Keratinocyte (primary cell): Measurements from ENCODE around the gene GRPEL2. TPM values are rescaled to one million over a fixed set of nuclear protein-coding genes. Genes with fewer than 3 reads are reported as not detected.

Experiments used
- DNase-seq: peaks from one replicate; pipeline ENCODE4 v3.0.0-alpha.2; 2011; ENCODE audit warnings: low read depth, missing footprints, low spot score
- FAIRE-seq: peaks from 2 replicates; lab custom pipeline; 2011; peaks lifted over from hg19 to GRCh38; lab: Jason Lieb, UNC
- H2AFZ ChIP-seq: 2 replicates; pipeline ENCODE4 v1.6.0; 2012; ENCODE audit warnings: low read length, control low read depth, inconsistent platforms; ENCODE audit not compliant: control insufficient read depth
- H3K27ac ChIP-seq: 2 replicates; pipeline ENCODE4 v1.5.1; 2011; ENCODE audit warnings: low read length; ENCODE audit not compliant: control insufficient read depth, insufficient read depth
- H3K27me3 ChIP-seq: 3 replicates; pipeline ENCODE4 v1.6.0; 2011; ENCODE audit warnings: low read length; ENCODE audit not compliant: control insufficient read depth, insufficient read depth; ENCODE audit errors: extremely low read depth
- H3K36me3 ChIP-seq, 2 experiments: 2 replicates in 1 of 2; 3 replicates in 1 of 2; pipeline ENCODE4 v1.5.1; 2011; ENCODE audit warnings: low read length in 2 of 2, mild to moderate bottlenecking in 1 of 2; ENCODE audit not compliant: control insufficient read depth in 2 of 2, insufficient read depth in 2 of 2; ENCODE audit errors: extremely low read depth in 1 of 2
- H3K4me1 ChIP-seq: 3 replicates; pipeline ENCODE4 v1.5.1; 2011; ENCODE audit warnings: low read length; ENCODE audit not compliant: control insufficient read depth, insufficient read depth; ENCODE audit errors: extremely low read depth
- H3K4me2 ChIP-seq: 3 replicates; pipeline ENCODE4 v1.6.0; 2011; ENCODE audit warnings: low read depth, low read length; ENCODE audit not compliant: control insufficient read depth, insufficient read depth; ENCODE audit errors: extremely low read depth
- H3K4me3 ChIP-seq, 3 experiments: fragments of 200-600 bp in 1 of 3; sonication (generic) in 1 of 3; 2 replicates in 2 of 3; 3 replicates in 1 of 3; pipeline ENCODE4 v1.5.1; 2011 to 2016; ENCODE audit warnings: low read length in 3 of 3, mild to moderate bottlenecking in 3 of 3, control low read depth in 2 of 3, inconsistent platforms in 1 of 3, low read depth in 1 of 3, mixed read lengths in 1 of 3, mixed run types in 1 of 3, moderate library complexity in 1 of 3; ENCODE audit not compliant: control insufficient read depth in 2 of 3, insufficient read depth in 2 of 3; ENCODE audit errors: extremely low read depth in 1 of 3
- H3K79me2 ChIP-seq: 2 replicates; pipeline ENCODE4 v1.6.0; 2012; ENCODE audit warnings: low read length; ENCODE audit not compliant: control insufficient read depth, insufficient read depth
- H3K9ac ChIP-seq: 3 replicates; pipeline ENCODE4 v1.6.0; 2011; ENCODE audit warnings: low read length; ENCODE audit not compliant: control insufficient read depth, insufficient read depth; ENCODE audit errors: extremely low read depth
- H3K9me1 ChIP-seq: 3 replicates; pipeline ENCODE4 v1.6.0; 2011; ENCODE audit warnings: low read length; ENCODE audit not compliant: control insufficient read depth, insufficient read depth; ENCODE audit errors: extremely low read depth
- H3K9me3 ChIP-seq: 2 replicates; pipeline ENCODE4 v1.5.1; 2012; ENCODE audit warnings: low read depth, low read length; ENCODE audit not compliant: control insufficient read depth
- H4K20me1 ChIP-seq: 3 replicates; pipeline ENCODE4 v1.6.0; 2011; ENCODE audit warnings: low read length; ENCODE audit not compliant: control insufficient read depth, insufficient read depth; ENCODE audit errors: extremely low read depth
- CTCF ChIP-seq, 3 experiments: IDR thresholded peaks in 1 of 3; conservative IDR thresholded peaks in 1 of 3; optimal IDR thresholded peaks in 1 of 3; 2 replicates in 2 of 3; 3 replicates in 1 of 3; pipeline versions ENCODE3 to v1.5.1; 2011; ENCODE audit warnings: low read length in 3 of 3, mild to moderate bottlenecking in 3 of 3, moderate library complexity in 2 of 3, control low read depth in 1 of 3, inconsistent platforms in 1 of 3; ENCODE audit not compliant: insufficient read depth in 2 of 3; ENCODE audit errors: extremely low read depth in 1 of 3
- EZH2 ChIP-seq: IDR thresholded peaks from one replicate; pipeline ENCODE4 v1.6.1; 2012; ENCODE audit warnings: inconsistent platforms, mild to moderate bottlenecking, low read length, moderate library complexity
- dilution Hi-C: fragments of 300-500 bp; cut with MboI; formaldehyde crosslinking; loops from one replicate; pipeline ENCODE4 v1.7.0; 2020; ENCODE audit warnings: low sequenced_read_pairs; ENCODE audit not compliant: extremely low pct_ligation_motif_present
- polyA plus RNA-seq, 5 experiments: library from polyadenylated mRNA; depleted of rRNA in 3 of 5; stranded (reverse) in 3 of 5; stranded (forward) in 1 of 5; unstranded in 1 of 5; fragments of >200 nt; gene quantifications; 1 replicate in 1 of 5; 2 replicates in 3 of 5; 3 replicates in 1 of 5; pipeline versions ENCODE4 v1.2.1 to v1.2.3, GENCODE V29; 2011 to 2012; ENCODE audit warnings: missing spikeins in 2 of 5, low read depth in 1 of 5, low replicate concordance in 1 of 5

GRPEL2 gene
- polyA plus RNA-seq, 1 donor (not counting 4 experiments of a cell fraction or from before 2014, with no cell fraction given): 17.5 TPM

- H2AFZ ChIP-seq: no peak overlapping the region
- no peaks in the 10 kb centered on the region for H3K79me2 ChIP-seq
- DNase-seq (no peak), FAIRE-seq (no peak)
- dilution Hi-C loops: no loop called here
- peaks cover 0 to 4% of the 10 kb centered on the region in 2 experiments for H3K36me3 ChIP-seq
- H3K27ac ChIP-seq: no peak overlapping the region
- no peaks in the 10 kb centered on the region for H3K27me3 ChIP-seq
- no peak overlapping the region for H3K4me3 ChIP-seq
- no peak overlapping the region for H3K9ac ChIP-seq
- peaks cover 34% of the 10 kb centered on the region for H3K4me1 ChIP-seq
- no peak overlapping the region for H3K4me2 ChIP-seq
- H3K9me3 ChIP-seq: no peaks in the 10 kb centered on the region
- H3K9me1 ChIP-seq: peaks cover 2% of the 10 kb centered on the region
- H4K20me1 ChIP-seq: no peaks in the 10 kb centered on the region
- TF ChIP-seq CTCF (optimal IDR thresholded peaks at IDR 0.05 in 1 of 3, IDR thresholded peaks at IDR 0.05 in 1 of 3, conservative IDR thresholded peaks at IDR 0.05 in 1 of 3; ENCODE audit: extremely low read depth in 1 of 3, insufficient read depth in 2 of 3, low read length in 3 of 3): no peak
- no peak for TF ChIP-seq EZH2
These were observed 22.8 kb upstream of the GRPEL2 start for GRCh38 chr5:149322518-149322917.

GRCh38 chr5:149323210-149323609 is 22.1 kb upstream of the GRPEL2 start:
- Histone ChIP-seq H3K9me1 (peaks cover 2% of the 10 kb centered on the region), H3K79me2 (no peaks in the 10 kb centered on the region), H4K20me1 (no peaks in the 10 kb centered on the region), H3K4me3 (no peak overlapping the region), H3K4me1 (peaks cover 34% of the 10 kb centered on the region), H3K27ac (no peak overlapping the region), H3K27me3 (no peaks in the 10 kb centered on the region), H2AFZ (no peak overlapping the region), H3K9ac (no peak overlapping the region), H3K4me2 (no peak overlapping the region), H3K9me3 (no peaks in the 10 kb centered on the region), H3K36me3 (peaks cover 0 to 4% of the 10 kb centered on the region in 2 experiments)
- no peak for DNase-seq
- dilution Hi-C loops: no loop called here
- TF ChIP-seq EZH2 (no peak), CTCF (optimal IDR thresholded peaks at IDR 0.05 in 1 of 3, IDR thresholded peaks at IDR 0.05 in 1 of 3, conservative IDR thresholded peaks at IDR 0.05 in 1 of 3; ENCODE audit: extremely low read depth in 1 of 3, insufficient read depth in 2 of 3, low read length in 3 of 3) (no peak)
- FAIRE-seq: peak; percentile 9
